ENCODE data around the gene TGFBR3L.
"Not testable (repeated sequence)": the region's sequence is repeated elsewhere in the genome, so short reads cannot be mapped to it uniquely, and the experiment has no call there.

Gene TGFBR3L

GRCh38 chr19:7918062-7918614, 3.5 kb downstream of the TGFBR3L start:
- DNase-seq: not testable (repeated sequence)

DNA sequence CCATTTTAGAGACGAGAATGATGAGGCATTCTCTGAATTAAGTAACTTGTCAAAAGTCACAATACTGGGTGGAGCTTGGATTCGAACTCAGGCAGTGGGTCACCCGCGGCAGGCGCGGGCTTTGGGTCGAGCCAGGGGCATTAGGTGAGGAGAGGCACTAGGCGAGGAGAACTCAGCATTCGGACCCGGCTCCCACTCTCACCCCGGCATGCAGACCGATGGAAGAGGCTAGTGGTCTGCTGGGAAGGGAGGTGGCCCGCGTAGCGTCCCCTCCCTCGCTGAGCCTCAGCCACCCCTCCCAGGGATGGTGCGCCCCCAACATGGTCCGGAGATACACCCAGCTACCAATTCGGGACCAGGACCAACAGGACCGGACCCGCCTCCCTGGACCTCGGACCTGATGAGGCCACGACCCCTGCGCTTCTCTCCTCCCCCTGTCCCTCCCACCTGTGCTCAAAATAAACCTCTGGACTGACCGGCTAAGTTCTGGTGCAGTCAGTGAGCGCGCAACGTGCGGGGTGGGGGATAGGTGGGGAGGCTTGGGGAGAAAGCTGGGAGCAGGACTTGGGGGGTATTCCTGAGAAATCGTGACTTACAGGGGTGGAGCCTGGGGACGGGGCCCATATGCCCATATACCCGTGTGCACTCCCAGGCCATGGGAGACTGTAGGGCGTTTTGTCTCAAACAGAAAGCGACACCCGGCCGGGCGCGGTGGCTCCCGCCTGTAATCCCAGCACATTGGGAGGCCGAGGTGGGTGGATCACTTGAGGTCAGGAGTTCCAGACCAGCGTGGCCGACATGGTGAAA, 4.2 kb downstream of the TGFBR3L start:
- peak in 1 of 3 experiments; percentile 6 for DNase-seq

- peak; percentile 85 to 99 (median 98) for DNase-seq
Measured at GRCh38 chr19:7919610-7920518, 5.2 kb downstream of the TGFBR3L start, which contains the start of gene SNAPC2. SNAPC2 (plus strand) TSS chr19:7920338; CDS start chr19:7920367, 29 bp downstream.

DNA sequence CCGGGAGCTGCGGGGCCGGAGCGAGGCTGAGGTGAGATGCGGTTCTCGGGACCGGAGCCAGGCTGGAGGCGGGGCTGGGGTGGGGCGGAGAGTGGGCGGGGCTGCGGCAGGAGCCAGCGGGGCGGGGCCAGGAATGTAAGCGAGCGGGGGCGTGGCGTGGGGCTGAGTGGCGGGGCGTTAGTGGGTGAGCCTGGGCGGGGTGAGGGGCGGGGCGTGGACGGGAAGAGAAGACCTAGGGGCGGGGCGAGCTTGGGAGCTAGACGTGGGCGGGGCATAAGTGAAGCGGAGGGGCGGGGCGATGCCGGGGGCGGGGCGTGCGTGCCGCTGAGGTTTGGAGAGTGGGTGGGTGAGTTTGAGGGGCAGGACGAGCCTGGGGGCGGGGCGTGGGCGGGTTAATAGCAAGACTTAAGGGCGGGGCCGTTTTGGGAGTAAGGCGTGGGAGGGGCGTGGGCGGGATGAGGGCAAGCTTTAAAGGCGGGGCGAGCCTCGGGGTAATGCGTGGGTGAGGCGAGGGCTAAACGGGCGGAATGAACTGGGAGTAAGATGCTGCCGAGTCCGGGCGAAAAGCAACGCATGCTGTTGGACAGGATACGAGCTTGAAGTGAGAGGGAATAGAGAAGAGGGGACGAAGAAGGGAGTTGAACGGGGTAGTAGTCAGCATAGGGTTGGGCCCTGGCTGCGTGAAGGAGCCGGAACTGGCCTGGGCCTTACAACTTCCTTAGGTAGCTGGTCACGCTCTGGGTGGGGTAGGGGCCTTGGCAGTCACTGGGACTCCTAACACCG, 6.1 kb downstream of the TGFBR3L start:
- DNase-seq: peak; percentile 91 to 99 (median 98)

DNA sequence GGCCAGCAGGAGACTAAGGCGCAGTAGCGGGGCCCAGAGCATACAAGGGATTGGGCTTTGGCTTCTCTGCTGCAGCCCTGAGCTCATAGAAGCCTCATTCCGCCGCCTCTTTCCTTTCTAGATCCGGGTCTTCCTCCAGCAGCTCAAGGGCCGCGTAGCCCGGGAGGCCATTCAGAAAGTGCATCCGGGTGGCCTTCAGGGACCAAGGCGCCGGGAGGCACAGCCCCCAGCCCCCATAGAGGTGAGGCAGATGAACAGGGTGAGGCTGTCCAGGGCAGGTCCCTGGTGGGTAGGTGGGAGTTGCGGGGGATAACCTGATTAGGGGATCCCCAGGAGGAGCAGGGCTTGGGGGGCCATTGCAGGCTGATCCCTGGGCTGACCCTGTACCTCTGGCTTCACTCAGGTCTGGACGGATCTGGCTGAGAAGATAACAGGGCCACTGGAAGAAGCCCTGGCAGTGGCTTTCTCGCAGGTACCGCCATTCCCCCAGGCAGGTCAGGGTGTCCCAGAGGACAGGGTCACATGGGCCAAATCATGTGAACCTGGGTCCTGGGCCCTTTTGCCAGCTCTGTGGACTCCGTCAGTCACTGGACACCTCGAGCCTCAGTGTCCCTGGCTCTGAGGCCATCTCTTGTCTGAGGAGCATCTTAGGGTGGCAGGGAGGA, 6.8 kb downstream of the TGFBR3L start:
- no peak for DNase-seq

DNA sequence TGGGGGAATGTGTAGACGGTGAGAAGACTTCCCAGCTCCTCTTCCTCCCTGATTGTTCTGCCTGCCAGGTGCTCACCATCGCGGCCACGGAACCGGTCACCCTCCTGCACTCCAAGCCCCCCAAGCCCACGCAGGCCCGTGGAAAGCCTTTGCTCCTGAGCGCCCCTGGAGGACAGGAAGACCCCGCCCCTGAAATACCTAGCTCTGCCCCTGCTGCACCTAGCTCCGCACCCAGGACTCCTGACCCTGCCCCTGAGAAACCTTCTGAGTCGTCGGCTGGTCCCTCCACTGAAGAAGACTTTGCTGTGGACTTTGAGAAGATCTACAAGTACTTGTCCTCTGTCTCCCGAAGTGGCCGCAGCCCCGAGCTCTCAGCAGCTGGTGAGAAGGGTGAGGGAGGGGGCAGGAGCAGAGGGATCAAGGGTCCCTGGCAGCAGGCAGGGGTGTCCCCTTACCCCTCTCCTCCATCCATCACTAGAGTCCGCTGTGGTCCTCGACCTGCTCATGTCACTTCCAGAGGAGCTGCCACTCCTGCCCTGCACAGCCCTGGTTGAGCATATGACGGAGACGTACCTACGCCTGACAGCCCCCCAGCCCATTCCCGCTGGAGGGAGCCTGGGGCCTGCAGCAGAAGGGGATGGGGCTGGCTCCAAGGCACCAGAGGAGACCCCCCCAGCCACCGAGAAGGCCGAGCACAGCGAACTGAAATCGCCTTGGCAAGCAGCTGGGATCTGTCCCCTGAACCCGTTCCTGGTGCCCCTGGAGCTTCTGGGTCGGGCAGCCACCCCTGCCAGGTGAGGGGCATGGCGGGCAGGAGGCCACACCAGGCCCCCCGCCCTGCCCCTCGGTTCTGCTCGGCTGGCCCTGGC, 7.6 kb downstream of the TGFBR3L start:
- no peak for DNase-seq

- no peak for DNase-seq
Measured at GRCh38 chr19:7922836-7923195, 8.2 kb downstream of the TGFBR3L start.

DNA sequence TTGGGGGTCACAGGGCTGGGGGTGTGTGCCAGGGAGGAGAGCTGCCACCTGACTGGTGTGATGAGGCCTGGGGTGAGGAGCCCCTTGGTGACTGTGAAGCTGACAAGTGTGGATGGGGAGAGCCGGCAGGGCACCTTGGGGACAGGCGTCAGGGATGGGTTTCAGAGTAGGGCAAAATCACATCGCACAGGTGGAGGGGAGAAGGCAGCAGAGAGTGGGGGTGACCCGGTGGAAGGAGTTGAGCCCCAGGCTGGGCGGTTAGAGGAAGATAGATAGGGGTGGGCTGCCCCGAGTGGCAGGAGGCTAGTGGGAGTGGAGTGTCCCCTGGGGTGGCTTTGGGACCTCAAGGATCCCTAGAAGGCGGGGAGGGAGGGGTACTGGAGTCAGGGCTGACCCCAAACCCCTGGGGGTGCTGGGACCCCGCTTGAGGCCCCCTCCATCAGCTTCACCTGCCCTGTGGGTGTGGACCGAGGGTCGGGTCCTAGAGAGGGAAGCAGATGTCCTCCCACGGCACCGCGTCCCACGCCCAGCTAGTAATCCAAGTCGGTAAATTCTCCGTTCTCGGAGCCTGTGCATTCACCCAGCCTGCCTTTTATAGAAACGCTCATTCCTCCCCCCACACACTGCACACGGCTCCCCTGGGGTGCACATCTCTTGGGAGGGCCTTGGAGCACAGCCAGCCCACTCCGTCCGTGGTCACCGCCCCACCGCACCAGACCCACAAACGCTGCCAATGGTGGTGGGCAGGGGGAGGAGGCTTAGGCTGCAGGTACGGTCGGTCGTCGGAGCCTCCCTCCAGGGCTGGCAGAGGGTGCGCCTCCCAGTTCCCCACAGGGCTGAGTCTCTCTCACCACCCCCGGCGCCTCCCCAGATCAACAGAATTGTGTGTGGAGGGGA, 8.9 kb downstream of the TGFBR3L start:
- DNase-seq: no peak

GRCh38 chr19:7924241-7924640, 9.6 kb downstream of the TGFBR3L start:
- DNase-seq: no peak

DNA sequence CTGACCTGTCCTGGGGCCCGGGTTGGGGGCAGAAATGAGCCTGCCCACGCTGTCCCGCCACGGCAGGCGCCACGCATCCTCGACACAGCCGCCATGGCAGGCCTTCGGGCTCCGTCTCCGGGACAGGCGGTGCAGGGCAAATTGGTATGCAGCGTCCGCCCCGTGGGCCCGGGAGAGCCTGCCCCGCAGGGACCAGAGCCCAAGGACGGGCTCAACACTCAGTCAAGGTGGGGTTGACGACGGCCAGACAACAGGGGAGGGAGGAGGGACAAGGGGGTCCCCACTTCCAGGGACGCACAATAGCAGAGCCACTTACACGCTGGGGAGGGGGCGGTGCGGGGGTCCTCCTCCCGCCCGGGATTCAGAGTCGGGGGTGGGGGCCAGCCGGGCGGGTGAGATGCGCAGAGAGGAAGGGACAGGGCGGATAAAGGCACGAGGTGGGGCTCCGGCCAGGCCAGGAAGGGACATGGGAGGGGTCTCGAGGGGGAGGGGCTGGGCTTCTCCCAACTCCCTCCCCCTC, 10.1 kb downstream of the TGFBR3L start:
- DNase-seq: no peak

DNA sequence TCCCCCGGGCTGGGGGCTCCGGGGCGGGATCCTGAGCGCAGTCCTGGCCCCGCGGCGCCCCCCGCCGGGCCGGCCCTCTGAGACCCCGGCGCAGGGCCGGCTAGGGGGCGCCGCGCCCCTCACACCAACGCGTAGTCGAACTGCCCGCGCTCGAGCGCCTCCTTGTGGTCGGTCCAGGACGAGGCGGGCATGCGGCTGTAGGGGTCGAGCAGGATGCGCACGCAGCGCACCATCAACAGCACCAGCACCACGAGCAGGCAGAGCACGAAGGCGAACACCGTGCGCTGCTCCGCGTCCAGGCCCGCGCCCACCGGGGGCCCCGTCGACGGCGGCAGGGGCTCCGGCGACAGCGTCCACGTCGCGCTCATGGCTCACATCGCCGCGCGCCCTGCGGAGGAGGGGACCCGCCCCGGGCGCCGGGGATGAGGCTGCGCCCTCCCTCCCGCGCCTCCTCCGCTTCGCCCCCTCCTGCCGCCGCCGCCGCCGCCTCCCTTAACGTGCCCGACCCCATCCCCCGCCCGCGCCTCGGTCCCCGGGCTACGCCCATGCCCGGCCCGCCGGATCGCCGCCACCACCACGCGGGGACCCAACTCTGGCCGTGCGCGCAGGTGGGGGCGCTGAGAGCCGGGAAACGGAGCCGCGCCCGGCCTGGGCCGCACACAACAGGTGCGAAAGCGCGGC, 10.7 kb downstream of the TGFBR3L start:
- DNase-seq: peak; percentile 58 to 88 (median 88)

DNA sequence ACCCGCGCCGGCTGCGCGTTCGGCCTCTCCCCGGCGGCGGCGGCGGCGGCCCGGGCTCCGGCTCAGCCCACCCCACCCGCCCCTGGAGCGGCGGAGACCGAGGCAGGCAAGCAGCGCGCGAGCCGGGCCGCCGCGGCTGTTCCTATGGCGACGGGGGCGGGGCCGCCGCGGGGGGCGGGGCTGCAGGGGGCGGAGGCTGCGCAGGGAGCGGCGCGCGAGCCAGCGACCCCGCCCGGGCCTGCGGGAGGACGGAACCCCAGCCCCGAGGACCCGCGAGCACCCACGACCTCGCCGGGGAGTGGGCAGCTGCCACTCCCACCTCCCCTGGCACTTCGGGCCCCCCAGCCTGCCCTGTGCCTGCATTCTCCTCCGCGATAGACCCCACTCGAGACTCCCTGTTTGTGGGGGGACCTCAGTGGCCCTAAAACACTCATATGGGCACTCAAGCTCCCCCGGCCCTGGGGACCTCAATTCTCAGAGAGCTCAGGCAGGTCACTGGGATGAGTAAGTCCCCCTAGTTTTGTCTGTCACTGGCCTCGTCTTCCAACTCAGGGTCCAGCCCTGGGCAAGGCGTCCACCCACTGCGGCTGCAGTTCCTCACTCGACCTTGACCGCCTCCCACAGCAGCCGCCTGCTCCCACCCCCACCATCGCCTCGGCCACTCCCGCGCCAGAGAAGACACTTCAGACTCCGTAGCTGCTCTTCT, 11.5 kb downstream of the TGFBR3L start, which contains the start of gene CTXN1:
TSS of gene CTXN1 (minus strand) at position 115 of the 706 bp plus-strand sequence. CDS start 597 bp downstream, outside the sequence.
- DNase-seq: peak; percentile 59 to 81 (median 78)

- peak in 2 of 3 experiments; percentile 67 to 77 for DNase-seq
Measured at GRCh38 chr19:7926727-7927604, 12.3 kb downstream of the TGFBR3L start.

DNA sequence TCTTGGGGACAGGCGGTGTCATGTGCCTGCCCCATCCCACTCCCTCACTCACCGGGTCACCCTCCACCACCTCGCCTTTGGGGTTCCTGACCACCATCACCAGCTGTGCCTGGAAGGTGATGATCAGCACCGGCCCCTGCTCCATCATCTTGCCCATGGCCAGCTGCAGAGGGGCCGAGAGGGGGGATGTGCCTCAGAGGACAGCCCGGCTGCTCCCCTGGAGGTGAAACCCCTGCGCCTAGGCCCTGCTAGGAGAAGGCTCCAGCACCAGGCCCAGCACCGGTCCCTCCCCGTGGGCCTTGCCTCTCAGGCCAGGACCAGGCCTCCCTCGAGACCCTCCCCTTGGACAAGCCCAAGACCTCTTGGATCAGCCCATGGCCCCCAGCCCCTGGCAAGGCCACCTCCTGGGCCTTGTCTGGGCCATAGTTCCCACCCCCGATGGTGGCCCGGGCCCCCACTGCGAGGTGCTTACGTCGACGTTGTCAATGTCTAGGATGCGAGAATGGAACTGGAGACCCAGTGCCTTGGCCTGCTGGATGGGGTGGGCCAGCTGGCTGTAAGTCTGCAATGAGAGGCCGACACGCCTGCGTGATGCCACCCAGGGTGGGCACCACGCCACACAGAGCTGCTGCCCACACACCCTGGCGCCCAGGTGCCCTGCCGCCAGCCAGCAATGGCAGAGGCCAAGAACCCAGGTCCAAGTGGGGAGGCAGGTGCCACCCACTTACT, 13.1 kb downstream of the TGFBR3L start:
- DNase-seq: no peak

- no peak for DNase-seq
Measured at GRCh38 chr19:7928334-7928706, 13.7 kb downstream of the TGFBR3L start.
